Activated T-cell treated with anti-CD3 and anti-CD28 coated beads, Interleukin-2, amount 50 U/mL, for 4 hours (primary cell): ENCODE data around the gene ENTR1. TPM values are rescaled to one million over a fixed set of nuclear protein-coding genes. Genes with fewer than 3 reads are reported as not detected.

Experiments
- ATAC-seq, 2 donors: fragments of 200-7000 bp; cut with Tn5 transposase; one replicate each; pipeline ENCODE4 v1.10.0; 2021
- DNase-seq: peaks from one replicate; pipeline ENCODE4 v3.0.0-alpha.2; 2020
- H3K27me3 Mint-ChIP-seq: one replicate; pipeline ENCODE4 v1.8.0; 2021; ENCODE audit warnings: low read depth, mixed read lengths
- H3K36me3 Mint-ChIP-seq: one replicate; pipeline ENCODE4 v1.8.0; 2022; ENCODE audit warnings: mixed read lengths; ENCODE audit not compliant: insufficient read depth
- H3K4me1 Mint-ChIP-seq: one replicate; pipeline ENCODE4 v1.8.0; 2021; ENCODE audit warnings: low read depth, mixed read lengths
- H3K4me3 Mint-ChIP-seq: one replicate; pipeline ENCODE4 v1.8.0; 2021; ENCODE audit warnings: mild to moderate bottlenecking, moderate library complexity, mixed read lengths
- H3K9me3 Mint-ChIP-seq: one replicate; pipeline ENCODE4 v1.8.0; 2021; ENCODE audit warnings: mixed read lengths
- total RNA-seq, 3 donors: library from RNA; stranded (reverse); gene quantifications; one replicate each; pipeline ENCODE4 v1.2.1, GENCODE V29; 2021

ENTR1 gene
- total RNA-seq, 3 donors from 2014 or later = 52.8 to 65.0 (median 59.9) TPM

GRCh38 chr9:136443087-136443486 lies 32.7 kb upstream of the ENTR1 start:
- Mint-ChIP-seq H3K36me3 (peaks cover 32% of the 10 kb centered on the region), H3K9me3 (no peaks in the 10 kb centered on the region), H3K4me3 (no peak overlapping the region), H3K4me1 (peaks cover 4% of the 10 kb centered on the region), H3K27me3 (no peaks in the 10 kb centered on the region)
- ATAC-seq (no peak), DNase-seq (no peak)

- H3K9me3 Mint-ChIP-seq = no peaks in the 10 kb centered on the region
- ATAC-seq (no peak), DNase-seq (no peak)
- H3K36me3 Mint-ChIP-seq = peaks cover 24% of the 10 kb centered on the region
- H3K4me3 Mint-ChIP-seq = no peak overlapping the region
- no peaks in the 10 kb centered on the region for H3K27me3 Mint-ChIP-seq
- peaks cover 12% of the 10 kb centered on the region for H3K4me1 Mint-ChIP-seq
Observed at GRCh38 chr9:136442265-136442664, 31.9 kb upstream of the ENTR1 start.

- no peaks in the 10 kb centered on the region for H3K27me3 Mint-ChIP-seq
- DNase-seq (no peak), ATAC-seq (no peak)
- H3K4me3 Mint-ChIP-seq = no peak overlapping the region
- H3K9me3 Mint-ChIP-seq = no peaks in the 10 kb centered on the region
- peaks cover 20% of the 10 kb centered on the region for H3K36me3 Mint-ChIP-seq
- peaks cover 17% of the 10 kb centered on the region for H3K4me1 Mint-ChIP-seq
Observed at GRCh38 chr9:136441681-136442245, 31.3 kb upstream of the ENTR1 start.

- Mint-ChIP-seq H3K36me3 (peaks cover 16% of the 10 kb centered on the region), H3K4me1 (peaks cover 21% of the 10 kb centered on the region), H3K4me3 (peak overlapping the region; percentile 11), H3K9me3 (no peaks in the 10 kb centered on the region), H3K27me3 (no peaks in the 10 kb centered on the region)
- ATAC-seq (no peak), DNase-seq (no peak)
Observed at GRCh38 chr9:136441191-136441680, 30.8 kb upstream of the ENTR1 start.

- H3K9me3 Mint-ChIP-seq = no peaks in the 10 kb centered on the region
- H3K27me3 Mint-ChIP-seq = no peaks in the 10 kb centered on the region
- DNase-seq (peak; percentile 82), ATAC-seq (peak; percentile 83 to 85)
- peaks cover 18% of the 10 kb centered on the region for H3K36me3 Mint-ChIP-seq
- peak within 1 kb of the TSS; percentile 86 for H3K4me3 Mint-ChIP-seq
- H3K4me1 Mint-ChIP-seq = peaks cover 26% of the 10 kb centered on the region
Observed at GRCh38 chr9:136439481-136440408, 29.3 kb upstream of the ENTR1 start, which contains the start of gene INPP5E. TSS of gene INPP5E (minus strand) at chr9:136439845. CDS start at chr9:136439419, 426 bp downstream.

- H3K27me3 Mint-ChIP-seq = no peaks in the 10 kb centered on the region
Observed at GRCh38 chr9:136438548-136439480, 28.4 kb upstream of the ENTR1 start.

GRCh38 chr9:136437839-136438547 lies 27.6 kb upstream of the ENTR1 start:
- no peak for ATAC-seq

More at GRCh38 chr9:136438548-136439480, 28.4 kb upstream of the ENTR1 start:
- Mint-ChIP-seq H3K36me3 (peaks cover 15% of the 10 kb centered on the region), H3K4me3 (peak overlapping the region; percentile 86), H3K9me3 (no peaks in the 10 kb centered on the region), H3K4me1 (peaks cover 26% of the 10 kb centered on the region)
- peak; percentile 76 to 81 for ATAC-seq
- DNase-seq = peak; percentile 48

GRCh38 chr9:136437430-136437829 lies 27.0 kb upstream of the ENTR1 start:
- DNase-seq (no peak), ATAC-seq (no peak)
- Mint-ChIP-seq H3K36me3 (peaks cover 6% of the 10 kb centered on the region), H3K4me1 (peaks cover 26% of the 10 kb centered on the region), H3K27me3 (no peaks in the 10 kb centered on the region), H3K9me3 (no peaks in the 10 kb centered on the region), H3K4me3 (peak overlapping the region; percentile 86)

More at GRCh38 chr9:136437839-136438547, 27.6 kb upstream of the ENTR1 start:
- H3K4me1 Mint-ChIP-seq = peaks cover 26% of the 10 kb centered on the region
- H3K4me3 Mint-ChIP-seq = peak overlapping the region; percentile 86
- H3K27me3 Mint-ChIP-seq = no peaks in the 10 kb centered on the region
- no peaks in the 10 kb centered on the region for H3K9me3 Mint-ChIP-seq
- DNase-seq = no peak
- H3K36me3 Mint-ChIP-seq = peaks cover 12% of the 10 kb centered on the region

- Mint-ChIP-seq H3K9me3 (no peaks in the 10 kb centered on the region), H3K36me3 (peaks cover 3% of the 10 kb centered on the region), H3K4me1 (peaks cover 26% of the 10 kb centered on the region), H3K27me3 (no peaks in the 10 kb centered on the region), H3K4me3 (peak overlapping the region; percentile 38)
- no peak for DNase-seq
- no peak for ATAC-seq
Observed at GRCh38 chr9:136436055-136436634, 25.7 kb upstream of the ENTR1 start.

- no peak for ATAC-seq
- no peak overlapping the region for H3K4me3 Mint-ChIP-seq
- no peaks in the 10 kb centered on the region for H3K9me3 Mint-ChIP-seq
- no peaks in the 10 kb centered on the region for H3K27me3 Mint-ChIP-seq
- no peak for DNase-seq
- H3K36me3 Mint-ChIP-seq = peaks cover 2% of the 10 kb centered on the region
- peaks cover 26% of the 10 kb centered on the region for H3K4me1 Mint-ChIP-seq
Observed at GRCh38 chr9:136434580-136435169, 24.3 kb upstream of the ENTR1 start.

- H3K9me3 Mint-ChIP-seq = no peaks in the 10 kb centered on the region
- no peaks in the 10 kb centered on the region for H3K27me3 Mint-ChIP-seq
- no peak for ATAC-seq
- no peak for DNase-seq
- no peak overlapping the region for H3K4me3 Mint-ChIP-seq
- peaks cover 26% of the 10 kb centered on the region for H3K4me1 Mint-ChIP-seq
- H3K36me3 Mint-ChIP-seq = peaks cover 2% of the 10 kb centered on the region
Observed at GRCh38 chr9:136433849-136434579, 23.6 kb upstream of the ENTR1 start.

GRCh38 chr9:136433043-136433715 lies 22.8 kb upstream of the ENTR1 start:
- no peak for DNase-seq
- H3K4me1 Mint-ChIP-seq = peaks cover 23% of the 10 kb centered on the region
- no peaks in the 10 kb centered on the region for H3K9me3 Mint-ChIP-seq

More at GRCh38 chr9:136433043-136433715, 22.8 kb upstream of the ENTR1 start:
- ATAC-seq = no peak
- H3K36me3 Mint-ChIP-seq = peaks cover 5% of the 10 kb centered on the region
- no peak overlapping the region for H3K4me3 Mint-ChIP-seq
- H3K27me3 Mint-ChIP-seq = no peaks in the 10 kb centered on the region
